CD4-positive, alpha-beta T cell treated with Interleukin-2 at 100 ng/mL for 4 hours (primary cell): ENCODE results near the gene OLFML2A.
"Not testable (repeated sequence)": the region's sequence is repeated elsewhere in the genome, so short reads cannot be mapped to it uniquely, and the experiment has no call there.

Experiments
- DNase-seq: peaks from one replicate; pipeline ENCODE4 v3.0.0-alpha.2; 2020; ENCODE audit warnings: low spot score

The OLFML2A gene

GRCh38 chr9:124828489-124829333 is 51.8 kb downstream of the OLFML2A start:
- DNase-seq, result no peak

- DNase-seq, result no peak
Measured at GRCh38 chr9:124829334-124829669, 52.4 kb downstream of the OLFML2A start.

- no peak for DNase-seq
Measured at GRCh38 chr9:124830593-124830992, 53.7 kb downstream of the OLFML2A start.

GRCh38 chr9:124831642-124832364 is 54.9 kb downstream of the OLFML2A start:
- DNase-seq, result no peak

- no peak for DNase-seq
Measured at GRCh38 chr9:124834591-124834990, 57.7 kb downstream of the OLFML2A start.

DNA sequence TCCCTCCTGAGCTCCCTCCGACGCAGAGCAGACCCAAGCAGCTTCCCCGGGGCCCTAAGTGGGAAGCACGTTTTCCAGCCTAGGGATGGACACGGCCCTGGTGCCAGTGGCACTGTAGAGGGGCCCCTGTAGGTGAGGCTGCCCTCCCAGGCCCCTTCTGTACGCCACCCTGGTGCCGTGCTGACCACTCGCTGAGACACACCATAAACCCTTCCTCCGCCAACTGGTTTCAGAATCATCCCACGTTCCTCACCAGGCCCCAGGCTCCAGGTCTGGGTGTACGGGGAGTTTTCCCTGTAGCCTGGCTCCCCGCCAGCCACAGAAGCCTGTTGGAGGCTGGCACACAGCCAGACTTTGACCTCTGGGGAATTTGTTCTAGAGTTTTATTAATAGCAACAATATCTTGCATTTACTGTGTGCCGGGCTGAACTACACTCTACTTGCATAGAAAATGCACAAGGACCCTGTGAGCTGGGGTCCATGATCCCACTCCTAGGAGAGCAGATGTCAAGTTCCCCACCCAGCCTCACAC is 58.2 kb downstream of the OLFML2A start:
- DNase-seq, result no peak

- not testable (repeated sequence) for DNase-seq
Measured at GRCh38 chr9:124838132-124838531, 61.2 kb downstream of the OLFML2A start.

GRCh38 chr9:124838567-124839275 is 61.8 kb downstream of the OLFML2A start:
- DNase-seq, result not testable (repeated sequence)

- no peak for DNase-seq
Measured at GRCh38 chr9:124839612-124840299, 62.8 kb downstream of the OLFML2A start.

GRCh38 chr9:124840300-124840833 is 63.4 kb downstream of the OLFML2A start:
- DNase-seq, result peak; percentile 21

DNA sequence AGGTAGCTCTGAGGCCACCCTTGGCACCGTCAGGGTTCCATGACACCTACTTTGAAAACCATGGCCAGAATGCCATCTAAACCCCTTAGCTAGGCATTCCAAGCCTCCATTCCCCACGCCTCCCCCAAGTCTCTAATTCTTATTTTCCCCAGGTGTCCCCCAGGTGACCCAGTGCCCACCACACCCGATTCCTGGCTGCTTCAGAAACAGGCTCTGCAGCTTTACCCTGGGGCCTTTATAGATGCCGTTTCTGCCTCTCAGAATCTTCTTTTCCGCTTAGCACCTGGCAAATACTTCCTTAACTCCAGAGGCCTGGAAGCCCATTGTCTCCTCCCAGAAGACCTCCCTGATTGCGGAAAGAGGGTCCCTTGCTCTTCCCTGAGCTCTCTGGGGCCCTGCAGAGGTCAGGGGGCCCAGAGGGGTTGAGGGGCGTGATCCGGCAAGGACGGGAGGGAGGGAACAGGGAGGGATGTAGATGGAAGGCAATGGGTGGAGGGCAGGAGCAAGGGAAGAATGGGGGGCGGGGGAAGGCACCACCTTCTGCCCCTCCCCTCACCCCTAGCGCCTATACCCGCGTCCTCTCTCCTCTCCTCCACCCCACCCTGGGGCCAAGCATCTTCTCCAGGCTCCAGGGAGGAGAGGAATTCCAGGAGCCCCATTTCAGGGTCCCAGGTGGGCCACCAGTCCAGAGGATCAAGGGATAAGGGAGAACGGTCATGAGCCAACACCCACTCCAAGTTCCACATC is 64.3 kb downstream of the OLFML2A start:
- DNase-seq, result no peak

DNA sequence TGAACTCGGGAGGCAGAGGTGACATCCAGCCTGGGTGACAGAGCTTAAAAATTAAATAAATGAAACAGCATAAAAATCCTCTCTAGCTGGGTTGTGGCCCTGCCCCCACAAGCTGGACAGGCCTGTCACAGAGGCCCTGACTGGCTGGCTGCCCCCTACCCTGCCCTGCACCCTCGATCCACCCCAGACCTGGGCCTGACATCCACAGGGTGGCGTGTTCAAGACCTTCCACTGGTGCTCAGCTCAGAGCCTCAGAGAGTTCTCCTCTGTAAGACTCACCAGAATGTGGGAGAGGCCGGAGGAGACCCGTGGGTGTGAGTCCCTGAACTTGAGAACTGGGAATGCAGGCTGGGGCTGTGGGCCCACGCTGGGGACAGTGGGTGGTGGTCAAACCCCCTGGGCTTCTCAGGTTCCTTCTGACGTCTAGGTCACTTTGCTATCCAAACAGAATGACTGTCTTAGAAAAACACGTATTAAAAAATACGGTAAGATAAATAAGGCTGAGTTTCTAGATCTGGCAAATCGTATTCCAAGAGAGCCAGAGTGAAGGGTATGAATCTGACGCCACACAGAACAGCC is 66.6 kb downstream of the OLFML2A start:
- no peak for DNase-seq

DNA sequence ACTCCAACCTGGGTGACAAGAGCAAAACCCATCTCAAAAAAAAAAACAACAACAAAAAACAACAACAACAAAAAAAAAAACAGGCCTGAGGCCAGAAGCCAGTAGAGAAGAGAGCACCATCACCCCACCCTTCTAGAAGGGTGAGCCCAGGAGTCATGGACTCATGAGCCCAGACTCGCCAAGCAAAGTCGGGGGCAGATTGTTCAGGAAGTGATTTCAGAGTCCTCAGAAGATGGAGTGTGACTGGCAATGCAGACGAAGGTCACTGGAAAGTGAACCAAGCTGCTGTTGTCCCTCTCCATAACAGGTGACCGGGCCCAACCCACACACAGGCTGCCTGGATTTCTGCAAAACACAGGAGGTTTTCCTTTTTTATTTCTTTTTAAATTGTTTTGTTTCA is 67.4 kb downstream of the OLFML2A start:
- DNase-seq, result no peak

DNA sequence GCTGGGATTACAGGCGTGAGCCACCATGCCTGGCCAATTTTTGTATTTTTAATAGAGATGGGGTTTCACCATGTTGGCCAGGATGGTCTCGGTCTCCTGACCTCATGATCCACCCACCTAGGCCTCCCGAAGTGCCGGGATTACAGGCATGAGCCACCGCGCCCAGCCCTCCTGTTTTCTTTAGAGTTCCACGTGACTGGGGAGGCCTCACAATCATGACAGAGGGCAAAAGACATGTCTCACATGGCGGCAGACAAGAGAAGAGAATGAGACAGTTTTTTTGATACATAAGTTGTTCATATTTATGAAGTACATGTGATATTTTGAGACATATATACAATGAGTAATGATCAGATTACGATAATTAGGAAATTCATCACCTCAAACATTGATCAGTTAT is 69.5 kb downstream of the OLFML2A start:
- DNase-seq, result not testable (repeated sequence)

DNA sequence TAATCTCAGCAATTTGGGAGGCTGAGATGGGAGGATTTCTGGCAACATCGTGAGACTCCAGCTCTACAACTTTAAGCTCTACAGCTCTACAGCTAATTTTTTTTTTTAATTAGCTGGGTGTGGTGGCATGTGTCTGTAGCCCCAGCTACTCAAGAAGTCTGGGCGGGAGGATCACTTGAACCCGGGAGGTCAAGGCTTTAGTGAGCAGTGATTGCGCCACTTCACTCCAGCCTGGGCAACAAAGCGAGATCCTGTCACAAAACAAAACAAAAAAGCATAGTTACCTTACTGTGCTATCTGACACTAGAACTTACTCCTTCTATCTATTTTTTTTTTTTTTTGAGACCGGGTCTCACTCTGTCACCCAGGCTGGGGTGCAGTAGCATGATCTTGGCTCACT is 70.0 kb downstream of the OLFML2A start:
- no peak for DNase-seq

GRCh38 chr9:124849801-124850200 is 72.9 kb downstream of the OLFML2A start:
- DNase-seq, result no peak

- DNase-seq, result no peak
Measured at GRCh38 chr9:124852121-124852828, 75.3 kb downstream of the OLFML2A start.

DNA sequence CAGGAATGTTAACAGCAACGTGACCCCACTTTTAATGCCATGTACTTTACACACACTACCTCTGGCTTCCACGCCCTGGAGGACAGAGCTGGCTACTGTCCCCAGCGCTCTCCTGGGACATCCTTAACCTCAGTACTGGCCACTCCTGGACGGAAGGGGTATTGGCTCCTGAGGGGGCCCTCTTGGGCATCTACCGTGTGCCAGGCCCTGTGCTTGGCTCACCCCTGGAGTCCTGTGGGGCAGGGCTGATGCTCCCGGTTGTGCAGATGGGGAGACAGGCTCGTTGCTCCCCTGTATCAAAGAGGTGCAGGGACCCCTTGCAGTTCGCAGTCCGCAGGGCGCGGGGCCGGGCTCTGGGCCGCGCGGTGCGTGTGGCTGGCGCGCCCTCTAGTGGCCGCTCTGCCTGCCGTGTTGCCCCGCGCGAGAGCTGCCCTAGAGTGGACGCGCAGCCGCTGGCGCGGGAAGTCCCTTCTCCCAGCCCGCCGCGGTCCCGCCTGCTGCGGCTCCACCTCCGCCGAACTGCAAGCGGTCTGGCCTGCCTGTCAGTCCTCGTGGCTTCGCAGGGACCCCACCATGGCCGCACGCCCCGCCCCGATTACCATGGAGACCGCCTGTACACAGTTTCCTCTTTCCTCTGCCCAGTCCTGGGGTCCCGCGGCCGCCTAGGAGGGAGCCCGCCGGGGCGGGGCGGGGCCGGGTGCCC is 76.0 kb downstream of the OLFML2A start, which contains the start of gene WDR38:
WDR38 (plus strand) TSS at position 632 of the 703 bp plus-strand sequence. CDS start 72 bp downstream, outside the sequence.
- peak; percentile 85 for DNase-seq

DNA sequence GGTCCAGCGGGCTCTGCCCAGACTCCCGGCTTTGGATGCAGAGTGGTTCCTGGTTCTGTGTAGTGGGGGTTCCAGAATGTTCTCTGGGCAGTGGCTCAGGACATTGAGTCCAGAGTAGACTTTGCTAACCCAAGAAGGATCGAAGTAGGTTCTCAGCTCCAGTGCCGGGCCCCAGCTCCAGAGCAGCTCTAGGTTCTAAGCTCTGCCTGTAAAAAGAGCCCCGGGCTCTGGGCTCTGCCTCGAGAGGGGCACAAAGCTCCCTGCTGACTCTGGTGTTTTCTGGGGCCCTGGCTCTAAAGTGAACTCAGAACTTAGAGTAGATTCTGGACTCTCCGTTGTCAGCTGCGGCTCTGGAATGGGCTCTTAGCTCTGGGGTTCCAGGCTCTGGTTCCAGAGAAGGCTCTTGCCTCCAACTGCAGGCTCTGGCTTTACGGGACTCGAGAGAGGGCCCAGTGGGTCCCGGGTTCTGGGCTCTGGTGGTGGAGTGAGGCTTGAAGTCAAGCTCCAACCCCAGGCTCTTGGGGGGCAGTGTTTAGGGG is 76.7 kb downstream of the OLFML2A start:
- no peak for DNase-seq
